ENCODE data around the gene RPL31. TPM values are rescaled to one million over a fixed set of nuclear protein-coding genes. Genes with fewer than 3 reads are reported as not detected.

The RPL31 gene
- total RNA-seq, 1 donor from 2014 or later: 954 TPM

GRCh38 chr2:100974712-100975520, 27.2 kb upstream of the RPL31 start:
- no peak for FAIRE-seq
- DNase-seq (ENCODE audit: low spot score in 2 of 2): no peak

- DNase-seq (ENCODE audit: low spot score in 2 of 2): no peak
- no peak for FAIRE-seq
These were observed 26.6 kb upstream of the RPL31 start for GRCh38 chr2:100975521-100975785.

DNA sequence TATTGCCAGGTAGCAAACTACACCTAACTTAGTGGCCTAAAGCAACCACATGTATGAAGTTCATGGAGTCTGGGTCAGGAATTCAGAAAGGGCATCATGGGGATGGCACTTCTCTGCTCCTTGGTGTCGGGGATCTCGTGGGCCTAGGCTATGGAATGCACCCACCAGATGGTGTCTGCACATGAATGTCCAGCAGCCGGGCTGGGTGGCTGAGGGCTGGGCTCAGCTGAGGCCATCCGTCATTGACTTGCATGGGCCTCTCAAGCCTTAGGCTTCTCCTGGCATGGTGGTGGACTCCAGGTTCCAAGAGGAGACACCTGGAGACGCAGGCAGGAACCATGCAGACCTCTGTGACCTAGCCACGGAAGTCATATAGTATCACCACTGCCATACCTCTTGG, 26.0 kb upstream of the RPL31 start:
- FAIRE-seq: no peak
- DNase-seq (ENCODE audit: low spot score in 2 of 2): no peak

DNA sequence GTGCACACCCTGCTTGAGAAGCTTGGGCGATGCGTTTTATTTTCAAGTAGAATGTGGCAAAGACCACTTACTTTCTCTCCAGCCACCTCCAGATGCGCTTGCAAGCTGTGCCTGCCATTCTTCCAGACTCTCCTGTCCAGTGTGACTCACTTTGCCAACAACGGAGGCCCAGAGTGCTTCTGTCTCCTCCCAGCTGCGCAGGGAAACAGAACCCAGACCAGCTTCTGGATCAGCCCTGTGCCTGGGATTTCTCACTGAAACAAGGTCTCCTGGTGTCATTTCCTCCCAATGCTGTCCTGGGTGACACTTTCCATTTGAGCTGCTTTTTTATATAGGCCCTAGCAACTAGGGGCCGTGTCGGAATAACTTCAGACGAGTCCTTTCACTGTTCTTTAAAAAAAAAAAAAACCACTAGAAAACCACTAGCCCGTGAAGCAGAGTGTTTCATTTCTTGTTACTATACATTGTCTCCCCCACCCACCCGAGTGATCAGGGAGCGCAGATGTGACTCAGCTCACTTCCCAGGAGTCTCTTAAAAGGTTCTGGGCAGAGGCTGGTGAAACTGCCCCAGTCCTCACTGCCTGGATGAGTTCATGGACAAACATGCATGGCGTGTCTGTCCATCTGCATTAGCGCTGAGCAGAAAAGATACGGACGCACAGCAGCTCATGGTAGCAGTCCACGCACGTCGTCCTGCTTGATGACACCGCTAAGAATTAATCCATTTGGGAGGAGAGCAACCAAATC, 25.3 kb upstream of the RPL31 start:
- DNase-seq (ENCODE audit: low spot score in 2 of 2): no peak
- FAIRE-seq: no peak

GRCh38 chr2:100977511-100977910, 24.6 kb upstream of the RPL31 start:
- FAIRE-seq (no peak), DNase-seq (ENCODE audit: low spot score in 2 of 2) (no peak)

DNA sequence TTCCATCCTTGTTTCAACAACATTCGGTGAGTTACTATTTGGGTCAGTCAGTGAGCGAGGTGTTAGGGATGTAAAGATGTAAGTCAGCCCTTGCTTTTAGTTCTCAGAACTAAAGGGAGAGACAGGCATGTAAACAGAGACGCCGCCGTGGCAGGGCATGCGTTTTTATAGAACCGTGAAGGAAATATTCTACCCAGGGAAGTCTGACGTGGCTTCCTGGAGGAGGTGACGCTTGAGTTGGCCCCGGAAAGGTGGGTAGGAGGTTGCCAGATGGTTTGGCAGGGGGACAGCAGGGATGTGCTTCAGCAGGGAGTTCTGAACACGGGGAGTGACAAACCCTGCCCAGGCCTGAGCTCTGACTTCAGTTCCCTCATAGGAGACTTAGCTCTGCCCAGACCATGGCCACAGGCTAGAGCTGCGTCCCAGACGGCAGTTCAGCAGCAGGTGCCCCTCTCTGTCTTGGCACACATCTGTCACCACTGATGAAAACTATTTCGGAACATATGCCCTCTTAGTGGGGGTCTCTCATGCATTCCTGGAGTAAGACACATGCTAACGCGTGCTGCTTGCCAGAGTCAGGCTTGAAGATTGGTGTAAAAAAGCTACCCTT, 23.4 kb upstream of the RPL31 start:
- FAIRE-seq (no peak), DNase-seq (ENCODE audit: low spot score in 2 of 2) (no peak)

- no peak for FAIRE-seq
- no peak for DNase-seq (ENCODE audit: low spot score in 2 of 2)
These were observed 22.0 kb upstream of the RPL31 start for GRCh38 chr2:100980046-100980445.

- no peak for FAIRE-seq
These were observed 21.1 kb upstream of the RPL31 start for GRCh38 chr2:100981011-100981410.

DNA sequence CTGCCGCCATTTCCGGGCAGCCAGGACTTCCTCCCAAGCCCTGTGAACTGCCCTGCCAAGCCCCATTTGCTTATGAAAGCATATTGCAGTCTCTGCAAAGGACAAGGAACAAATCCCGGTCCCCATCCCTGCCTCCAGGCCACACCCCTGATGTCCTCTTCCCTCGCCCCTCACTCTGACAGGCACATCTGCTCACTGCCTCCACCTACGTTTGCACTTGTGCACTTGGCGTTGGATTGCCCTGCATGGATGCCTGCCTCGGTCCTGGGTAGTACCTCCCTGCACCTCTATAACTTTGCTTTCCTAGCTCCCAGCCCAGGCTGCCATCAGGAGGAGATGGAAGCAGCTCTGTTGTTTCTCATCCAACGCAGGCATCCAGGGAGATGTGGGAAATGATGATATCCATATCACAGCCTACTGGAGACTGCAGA, 19.6 kb upstream of the RPL31 start:
- no peak for FAIRE-seq
- no peak for DNase-seq (ENCODE audit: low spot score in 2 of 2)

More at GRCh38 chr2:100981011-100981410, 21.1 kb upstream of the RPL31 start:
- DNase-seq (ENCODE audit: low spot score in 2 of 2): no peak

DNA sequence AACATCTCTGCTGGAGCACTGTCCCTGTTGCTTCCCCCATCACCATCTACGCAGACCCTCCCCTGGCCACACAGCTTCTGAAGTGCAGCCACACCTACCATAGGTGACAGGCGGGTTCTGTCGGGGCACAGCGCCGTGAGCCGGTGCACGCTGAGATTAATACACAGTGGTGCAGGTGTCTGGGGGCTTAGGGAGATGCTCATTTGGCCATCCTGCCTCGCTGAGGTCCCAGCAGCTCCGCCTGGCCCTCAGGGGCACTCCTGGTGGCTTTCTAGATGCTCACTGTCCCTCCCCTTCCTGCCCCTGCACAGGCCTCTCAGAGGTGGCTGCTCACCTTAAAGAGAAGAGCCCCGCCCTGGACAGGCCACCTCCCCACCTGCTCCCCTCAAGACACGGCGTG, 18.9 kb upstream of the RPL31 start:
- no peak for FAIRE-seq
- no peak for DNase-seq (ENCODE audit: low spot score in 2 of 2)

- FAIRE-seq: no peak
- DNase-seq (ENCODE audit: low spot score in 2 of 2): no peak
These were observed 18.3 kb upstream of the RPL31 start for GRCh38 chr2:100983684-100984310.

DNA sequence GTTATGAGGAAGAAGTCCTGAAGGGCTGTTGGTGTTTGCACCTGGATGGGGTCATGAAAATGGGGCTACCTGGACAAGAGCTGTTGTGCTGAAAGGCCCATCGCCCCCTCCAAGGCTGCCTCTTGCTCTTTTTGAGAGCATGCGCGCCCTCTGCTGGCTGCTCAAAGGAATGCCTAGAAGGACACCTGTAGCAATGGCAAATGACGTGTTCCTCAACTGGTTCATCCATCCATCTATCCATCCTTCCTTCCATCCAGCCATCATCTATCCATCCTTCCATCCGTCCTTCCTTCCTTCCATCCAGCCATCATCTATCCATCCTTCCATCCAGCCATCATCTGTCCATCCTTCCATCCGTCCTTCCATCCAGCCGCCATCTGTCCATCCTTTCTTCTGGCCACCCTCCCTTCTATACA, 17.2 kb upstream of the RPL31 start:
- DNase-seq (ENCODE audit: low spot score in 2 of 2) (peak; percentile 61 to 78), FAIRE-seq (no peak)

DNA sequence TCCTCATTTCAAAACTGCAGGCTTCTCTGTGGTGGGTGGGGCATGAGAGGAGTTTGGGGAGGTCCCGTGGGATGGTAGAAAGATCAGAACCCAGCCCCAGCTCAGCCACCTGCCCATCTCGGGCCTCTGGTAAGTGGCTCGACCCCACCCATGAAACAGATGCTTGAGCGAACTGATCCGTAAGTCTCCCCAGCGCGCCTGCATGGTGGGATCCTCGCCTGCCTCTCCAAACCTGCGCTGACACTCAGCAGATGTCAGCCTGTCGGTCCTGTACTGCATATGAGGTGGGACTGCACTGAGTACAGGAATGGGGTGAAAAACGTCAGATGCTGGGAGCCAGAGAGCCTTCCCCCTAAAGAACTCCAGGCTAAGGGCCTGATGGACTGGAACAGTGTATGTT, 15.9 kb upstream of the RPL31 start:
- no peak for DNase-seq (ENCODE audit: low spot score in 2 of 2)
- FAIRE-seq: no peak

- DNase-seq (ENCODE audit: low spot score in 2 of 2) (no peak), FAIRE-seq (no peak)
These were observed 14.6 kb upstream of the RPL31 start for GRCh38 chr2:100987536-100987935.

- no peak for DNase-seq (ENCODE audit: low spot score in 2 of 2)
- FAIRE-seq: no peak
These were observed 14.1 kb upstream of the RPL31 start for GRCh38 chr2:100987974-100988373.

GRCh38 chr2:100988630-100989417, 13.3 kb upstream of the RPL31 start:
- DNase-seq (ENCODE audit: low spot score in 2 of 2): no peak
- FAIRE-seq: no peak

- no peak for FAIRE-seq
- no peak for DNase-seq (ENCODE audit: low spot score in 2 of 2)
These were observed 12.4 kb upstream of the RPL31 start for GRCh38 chr2:100989666-100990065.

DNA sequence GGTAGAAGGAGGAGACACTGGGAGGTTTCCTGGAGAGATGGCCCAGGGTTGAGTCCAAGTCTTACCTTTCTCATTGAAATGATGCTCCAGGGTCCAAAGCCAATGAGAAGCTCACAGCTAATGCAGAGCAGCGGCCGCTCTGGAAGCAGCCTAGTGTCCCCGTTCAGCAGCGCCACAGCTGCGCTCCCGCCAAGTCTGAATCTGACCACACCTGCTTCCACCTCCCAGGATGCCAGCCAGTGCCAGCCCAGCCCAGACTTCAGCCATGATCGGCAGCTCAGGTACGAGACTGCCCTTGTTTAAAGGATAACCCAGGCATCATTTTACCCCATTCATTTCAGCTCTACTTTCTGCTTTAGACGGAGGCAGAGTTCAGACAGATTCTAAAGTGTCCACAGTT, 11.9 kb upstream of the RPL31 start:
- FAIRE-seq: no peak
- no peak for DNase-seq (ENCODE audit: low spot score in 2 of 2)

DNA sequence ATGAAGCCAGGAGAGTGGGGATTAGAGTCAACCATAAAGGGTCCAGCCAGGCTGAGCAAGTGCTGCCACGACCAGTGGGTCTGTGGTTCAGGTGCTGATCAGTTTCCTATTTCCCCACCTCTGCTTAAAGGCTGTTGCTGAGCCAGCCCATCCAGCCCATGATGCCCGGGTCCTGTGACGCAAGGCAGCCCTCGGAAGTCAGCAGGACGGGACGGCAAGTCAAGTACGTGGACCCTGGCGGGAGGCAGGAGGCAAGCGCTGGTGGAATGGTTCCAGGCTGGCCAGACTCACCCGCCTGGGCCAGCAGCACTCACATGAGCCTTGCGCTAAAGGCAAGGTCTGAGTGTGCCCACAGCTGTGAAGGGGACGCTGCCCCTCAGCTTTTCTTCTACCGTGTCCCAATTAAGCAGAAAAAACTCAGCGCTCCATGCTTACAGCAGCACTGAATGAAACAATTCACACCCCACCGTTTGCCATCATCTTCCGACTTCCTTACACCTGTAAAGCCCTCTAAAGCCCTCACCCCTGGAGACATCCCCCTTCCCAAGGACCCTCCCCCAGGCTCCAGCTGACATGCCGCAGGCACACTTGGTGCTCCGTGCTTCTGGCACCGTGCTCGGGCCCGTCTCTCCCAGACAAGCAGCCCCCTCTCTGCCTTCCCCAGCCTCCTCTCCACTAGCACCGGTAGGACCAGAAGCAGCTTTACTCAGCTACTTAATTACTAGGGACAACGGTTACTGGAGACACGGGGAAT, 11.3 kb upstream of the RPL31 start:
- no peak for FAIRE-seq
- DNase-seq (ENCODE audit: low spot score in 2 of 2): no peak

DNA sequence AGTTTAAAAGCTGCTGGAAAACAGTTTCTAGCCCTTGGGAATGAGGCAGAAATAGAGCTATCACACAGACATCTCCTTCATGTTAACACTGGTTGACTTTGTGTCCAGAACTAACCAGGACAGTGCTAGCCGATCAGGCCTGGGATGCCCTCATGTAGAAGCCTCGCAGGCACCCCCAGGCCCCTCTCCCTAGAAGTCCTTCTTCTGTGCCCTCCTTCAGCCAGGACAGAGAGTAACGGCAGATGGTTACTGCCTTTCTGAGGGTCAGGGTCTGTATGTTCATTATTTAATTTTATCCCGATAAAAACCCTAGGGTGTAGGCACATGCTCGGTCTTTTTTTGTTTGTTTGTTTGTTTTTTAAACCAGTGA, 10.7 kb upstream of the RPL31 start:
- DNase-seq (ENCODE audit: low spot score in 2 of 2): no peak
- no peak for FAIRE-seq
